Measurements from ENCODE around the gene FKBP1A.
A peak's percentile ranks its signal among the peaks of the same experiment; 100 is the strongest.

FKBP1A gene

GRCh38 chr20:1392693-1393506 lies at the start of gene FKBP1A:
TSS of gene FKBP1A (minus strand) at chr20:1393054. CDS start at chr20:1392998, 56 bp downstream.
- POLR2A ChIA-PET (ENCODE audit: low non-redundant PET) = no interaction called here
- CTCF ChIA-PET = interaction anchor here (0.7 kb wide), 1 partner anchor 1730 kb away, joined by 4 read pairs; no protein-coding TSS in a partner anchor
- peak within 1 kb of the TSS; percentile 71 for H3K27ac ChIP-seq
- peak; percentile 92 for DNase-seq (ENCODE audit: low spot score)
- TF ChIP-seq CTCF (conservative IDR thresholded peaks at IDR 0.05; ENCODE audit: low read depth) = no peak

GRCh38 chr20:1442304-1442703 lies 49.5 kb upstream of the FKBP1A start:
- ChIA-PET POLR2A (ENCODE audit: low non-redundant PET) (no interaction called here), CTCF (no interaction called here)
- no peak overlapping the region for H3K27ac ChIP-seq
- no peak for DNase-seq (ENCODE audit: low spot score)
- no peak for TF ChIP-seq CTCF (conservative IDR thresholded peaks at IDR 0.05; ENCODE audit: low read depth)

GRCh38 chr20:1441133-1441532 lies 48.3 kb upstream of the FKBP1A start:
- ChIA-PET CTCF (interaction anchor here (1.7 kb wide), 1 partner anchor 63 kb away, joined by 5 read pairs; no protein-coding TSS in a partner anchor), POLR2A (ENCODE audit: low non-redundant PET) (interaction anchor here (1.2 kb wide), 1 partner anchor 10 kb away, joined by 4 read pairs; no protein-coding TSS in a partner anchor)
- DNase-seq (ENCODE audit: low spot score) = no peak
- no peak for TF ChIP-seq CTCF (conservative IDR thresholded peaks at IDR 0.05; ENCODE audit: low read depth)
- no peak overlapping the region for H3K27ac ChIP-seq

- no peak for DNase-seq (ENCODE audit: low spot score)
- ChIA-PET CTCF (interaction anchor here (1.7 kb wide), 1 partner anchor 64 kb away, joined by 5 read pairs; no protein-coding TSS in a partner anchor), POLR2A (ENCODE audit: low non-redundant PET) (no interaction called here)
- TF ChIP-seq CTCF (conservative IDR thresholded peaks at IDR 0.05; ENCODE audit: low read depth) = no peak
- no peak overlapping the region for H3K27ac ChIP-seq
These were observed 47.2 kb upstream of the FKBP1A start for GRCh38 chr20:1440024-1440423.

GRCh38 chr20:1438361-1438760 lies 45.5 kb upstream of the FKBP1A start:
- no peak for DNase-seq (ENCODE audit: low spot score)
- TF ChIP-seq CTCF (conservative IDR thresholded peaks at IDR 0.05; ENCODE audit: low read depth) = no peak
- ChIA-PET POLR2A (ENCODE audit: low non-redundant PET) (no interaction called here), CTCF (interaction anchor here (0.5 to 1.5 kb wide), 4 partner anchors 65 to 315 kb away, joined by 3 to 6 read pairs (median 4); no protein-coding TSS in a partner anchor)
- no peak overlapping the region for H3K27ac ChIP-seq

GRCh38 chr20:1437235-1437904 lies 44.5 kb upstream of the FKBP1A start:
- peak; percentile 76 for DNase-seq (ENCODE audit: low spot score)
- TF ChIP-seq CTCF (conservative IDR thresholded peaks at IDR 0.05; ENCODE audit: low read depth) = peak; percentile 96
- ChIA-PET POLR2A (ENCODE audit: low non-redundant PET) (no interaction called here), CTCF (interaction anchor here (0.6 to 2.2 kb wide), 9 partner anchors 10 to 615 kb away, joined by 3 to 13 read pairs (median 3); no protein-coding TSS in a partner anchor)
- H3K27ac ChIP-seq = no peak overlapping the region
